Tibial artery (tissue), 4 donors: ENCODE measurements around the gene LMOD3.

Source experiments
- DNase-seq, 2 donors: peaks; one replicate each; pipeline ENCODE4 v3.0.0-alpha.2; 2019
- H3K27ac ChIP-seq, 2 donors: fragments of 200-600 bp; sonication (generic) in 1 of 2; 1 replicate in 1 of 2; 2 replicates in 1 of 2; pipeline ENCODE4 v1.5.1; 2018 to 2019; ENCODE audit warnings: mild to moderate bottlenecking in 1 of 2
- H3K27me3 ChIP-seq, 2 donors: fragments of 200-600 bp; sonication (generic) in 1 of 2; one replicate each; pipeline versions ENCODE4 v1.5.1 to v1.6.0; 2016 to 2019
- H3K36me3 ChIP-seq, 3 donors: fragments of 200-600 bp; sonication (generic) in 2 of 3; one replicate each; pipeline ENCODE4 v1.5.1; 2016 to 2019; ENCODE audit warnings: mild to moderate bottlenecking in 2 of 3
- H3K4me1 ChIP-seq, 4 donors: fragments of 200-600 bp; sonication (generic) in 2 of 4; 1 replicate in 3 of 4; 2 replicates in 1 of 4; pipeline ENCODE4 v1.5.1; 2016 to 2019
- H3K4me3 ChIP-seq, 2 donors: fragments of 200-600 bp; sonication (generic) in 1 of 2; 1 replicate in 1 of 2; 2 replicates in 1 of 2; pipeline ENCODE4 v1.5.1; 2018 to 2019; ENCODE audit warnings: mild to moderate bottlenecking in 2 of 2
- H3K9me3 ChIP-seq, 3 donors: fragments of 200-600 bp; sonication (generic) in 1 of 3; one replicate each; pipeline ENCODE4 v1.5.1; 2016 to 2019
- CTCF ChIP-seq, 2 experiments: fragments of 200-600 bp in 1 of 2; fragments of 450-650 bp in 1 of 2; IDR thresholded peaks; one replicate each; pipeline ENCODE4 v1.5.1; 2017 to 2019; ENCODE audit warnings: antibody characterized with exemption in 2 of 2, mild to moderate bottlenecking in 1 of 2, moderate library complexity in 1 of 2
- intact Hi-C: fragments of 100-400 bp; cut with DNase I; formaldehyde crosslinking; loops from one replicate; pipeline ENCODE4 v1.15.0; 2023; ENCODE audit warnings: low total_unique reads

LMOD3 gene

GRCh38 chr3:69119138-69119537 lies 3.3 kb downstream of the LMOD3 start:
- Histone ChIP-seq H3K27ac (no peak overlapping the region), H3K9me3 (no peaks in the 10 kb centered on the region), H3K4me3 (no peak overlapping the region), H3K4me1 (peaks cover 0 to 12% (median 0%) of the 10 kb centered on the region in 4 donors), H3K27me3 (no peaks in the 10 kb centered on the region), H3K36me3 (no peaks in the 10 kb centered on the region)
- DNase-seq, result no peak
- intact Hi-C loops, result no loop called here
- no peak for TF ChIP-seq CTCF (IDR thresholded peaks at IDR 0.05)

GRCh38 chr3:69118555-69118954 lies 3.8 kb downstream of the LMOD3 start:
- Histone ChIP-seq H3K27ac (no peak overlapping the region), H3K27me3 (no peaks in the 10 kb centered on the region), H3K4me1 (peaks cover 0 to 12% (median 0%) of the 10 kb centered on the region in 4 donors), H3K36me3 (no peaks in the 10 kb centered on the region), H3K9me3 (no peaks in the 10 kb centered on the region), H3K4me3 (no peak overlapping the region)
- DNase-seq, result no peak
- intact Hi-C loops, result no loop called here
- no peak for TF ChIP-seq CTCF (IDR thresholded peaks at IDR 0.05)

- Histone ChIP-seq H3K27ac (no peak overlapping the region), H3K36me3 (no peaks in the 10 kb centered on the region), H3K27me3 (no peaks in the 10 kb centered on the region), H3K4me3 (no peak overlapping the region), H3K4me1 (peaks cover 0 to 5% (median 0%) of the 10 kb centered on the region in 4 donors), H3K9me3 (no peaks in the 10 kb centered on the region)
- intact Hi-C loops, result no loop called here
- TF ChIP-seq CTCF (IDR thresholded peaks at IDR 0.05), result no peak
- DNase-seq, result no peak
These were observed 5.5 kb downstream of the LMOD3 start for GRCh38 chr3:69116897-69117296.

GRCh38 chr3:69116162-69116561 lies 6.2 kb downstream of the LMOD3 start:
- TF ChIP-seq CTCF (IDR thresholded peaks at IDR 0.05), result no peak
- Histone ChIP-seq H3K4me1 (peaks cover 0 to 2% (median 0%) of the 10 kb centered on the region in 4 donors), H3K27me3 (no peaks in the 10 kb centered on the region), H3K4me3 (no peak overlapping the region), H3K36me3 (no peaks in the 10 kb centered on the region), H3K27ac (no peak overlapping the region), H3K9me3 (no peaks in the 10 kb centered on the region)
- DNase-seq, result no peak
- intact Hi-C loops, result no loop called here

GRCh38 chr3:69115731-69116130 lies 6.7 kb downstream of the LMOD3 start:
- Histone ChIP-seq H3K9me3 (no peaks in the 10 kb centered on the region), H3K27ac (no peak overlapping the region), H3K4me3 (no peak overlapping the region), H3K36me3 (no peaks in the 10 kb centered on the region), H3K27me3 (no peaks in the 10 kb centered on the region), H3K4me1 (no peaks in the 10 kb centered on the region)
- no peak for DNase-seq
- intact Hi-C loops, result no loop called here
- no peak for TF ChIP-seq CTCF (IDR thresholded peaks at IDR 0.05)

GRCh38 chr3:69113536-69113935 lies 8.9 kb downstream of the LMOD3 start:
- intact Hi-C loops, result no loop called here
- Histone ChIP-seq H3K27me3 (no peaks in the 10 kb centered on the region), H3K9me3 (no peaks in the 10 kb centered on the region), H3K4me1 (no peaks in the 10 kb centered on the region), H3K4me3 (no peak overlapping the region), H3K36me3 (no peaks in the 10 kb centered on the region), H3K27ac (no peak overlapping the region)
- DNase-seq, result no peak
- TF ChIP-seq CTCF (IDR thresholded peaks at IDR 0.05), result no peak
